Endothelial cell of umbilical vein (primary cell): ENCODE data around the gene ARHGEF19. TPM values are rescaled to one million over a fixed set of nuclear protein-coding genes. Genes with fewer than 3 reads are reported as not detected.

Experiments used
- BruUV-seq: library from RNA; stranded (reverse); fragments of 400-500 nt; replicated peaks from 2 replicates; lab custom pipeline; 2021; lab: Mats Ljungman, UMichigan
- CTCF ChIA-PET: fragments of 300-600, 350-600 bp; sonication (Branson Sonifier 250); formaldehyde crosslinking; loops from one replicate; lab custom pipeline; 2021; ENCODE audit warnings: antibody characterized with exemption, inconsistent platforms; lab: Charles Lee
- POLR2A ChIA-PET: fragments of 300-600, 350-600 bp; sonication (Branson Sonifier 250); formaldehyde crosslinking; loops from one replicate; lab custom pipeline; 2021; ENCODE audit warnings: antibody characterized with exemption, inconsistent platforms; lab: Charles Lee
- DNase-seq: peaks from one replicate; pipeline ENCODE4 v3.0.0-alpha.2; 2011; ENCODE audit warnings: low read depth, low spot score
- FAIRE-seq: peaks from 2 replicates; lab custom pipeline; 2011; peaks lifted over from hg19 to GRCh38; lab: Jason Lieb, UNC
- H2AFZ ChIP-seq: 2 replicates; pipeline ENCODE4 v1.6.0; 2012; ENCODE audit warnings: low read depth, low read length, control low read depth, inconsistent platforms
- H3K27ac ChIP-seq: 2 replicates; pipeline ENCODE4 v1.5.1; 2011; ENCODE audit warnings: low read depth, mild to moderate bottlenecking, control low read depth, low read length, moderate library complexity; ENCODE audit not compliant: insufficient read depth
- H3K27me3 ChIP-seq, 2 experiments: 2 replicates each; pipeline versions ENCODE4 v1.6.0 to v1.6.1; 2011; ENCODE audit warnings: low read length in 2 of 2, mixed read lengths in 1 of 2; ENCODE audit not compliant: control insufficient read depth in 2 of 2, insufficient read depth in 2 of 2
- H3K36me3 ChIP-seq, 2 experiments: 2 replicates in 1 of 2; 3 replicates in 1 of 2; pipeline ENCODE4 v1.5.1; 2011; ENCODE audit warnings: low read length in 2 of 2, mild to moderate bottlenecking in 1 of 2, moderate library complexity in 1 of 2; ENCODE audit not compliant: control insufficient read depth in 2 of 2, insufficient read depth in 2 of 2; ENCODE audit errors: extremely low read depth in 1 of 2
- H3K4me1 ChIP-seq: 3 replicates; pipeline ENCODE4 v1.5.1; 2011; ENCODE audit warnings: mild to moderate bottlenecking, low read length; ENCODE audit not compliant: control insufficient read depth, insufficient read depth; ENCODE audit errors: extremely low read depth
- H3K4me2 ChIP-seq: 2 replicates; pipeline ENCODE4 v1.6.1; 2011; ENCODE audit warnings: low read length, control low read depth, mixed read lengths; ENCODE audit not compliant: insufficient read depth
- H3K4me3 ChIP-seq, 3 experiments: fragments of 200-600 bp in 1 of 3; sonication (generic), shearing (Covaris generic) in 1 of 3; replicated peaks in 1 of 3; 2 replicates each; pipeline ENCODE4 v1.5.1; 2011 to 2016; ENCODE audit warnings: control low read depth in 3 of 3, low read length in 3 of 3, mild to moderate bottlenecking in 2 of 3, inconsistent platforms in 1 of 3, low read depth in 1 of 3, moderate library complexity in 1 of 3; ENCODE audit not compliant: insufficient read depth in 1 of 3
- H3K79me2 ChIP-seq: 2 replicates; pipeline ENCODE4 v1.6.0; 2012; ENCODE audit warnings: low read length, inconsistent platforms; ENCODE audit not compliant: control insufficient read depth, insufficient read depth
- H3K9ac ChIP-seq: replicated peaks from 2 replicates; pipeline ENCODE3; 2011; ENCODE audit warnings: low read length, control low read depth; ENCODE audit not compliant: insufficient read depth; ENCODE audit errors: extremely low read depth
- H3K9me1 ChIP-seq: replicated peaks from 3 replicates; pipeline ENCODE4 v1.6.0; 2011; ENCODE audit warnings: mild to moderate bottlenecking, low read length; ENCODE audit not compliant: control insufficient read depth, insufficient read depth; ENCODE audit errors: extremely low read depth
- H3K9me3 ChIP-seq: replicated peaks from 2 replicates; pipeline ENCODE4 v1.5.1; 2012; ENCODE audit warnings: low read length, inconsistent platforms; ENCODE audit not compliant: control insufficient read depth, insufficient read depth
- H4K20me1 ChIP-seq: replicated peaks from 2 replicates; pipeline ENCODE3; 2011; ENCODE audit warnings: mild to moderate bottlenecking, low read length; ENCODE audit not compliant: control insufficient read depth, insufficient read depth; ENCODE audit errors: extremely low read depth
- EZH2 ChIP-seq: IDR thresholded peaks from 2 replicates; pipeline ENCODE4 v1.6.1; 2012; ENCODE audit warnings: borderline replicate concordance, low read depth, mild to moderate bottlenecking, moderate library complexity, low read length, inconsistent platforms; ENCODE audit not compliant: severe bottlenecking
- FOS ChIP-seq: IDR thresholded peaks from 2 replicates; pipeline ENCODE4 v1.6.1; 2011; ENCODE audit warnings: mild to moderate bottlenecking, low read length, moderate library complexity, borderline replicate concordance; ENCODE audit not compliant: insufficient read depth
- GATA2 ChIP-seq: IDR thresholded peaks from 2 replicates; pipeline ENCODE4 v1.7.0; 2011; ENCODE audit warnings: low read depth, mild to moderate bottlenecking, moderate library complexity, mixed read lengths, low read length; ENCODE audit not compliant: insufficient read length, insufficient read depth
- JUN ChIP-seq: IDR thresholded peaks from 2 replicates; pipeline ENCODE4 v1.6.1; 2011; ENCODE audit warnings: borderline replicate concordance, low read depth; ENCODE audit not compliant: insufficient read length, insufficient read depth
- MYC ChIP-seq: IDR thresholded peaks from one replicate; pipeline ENCODE4 v1.6.1; 2011; ENCODE audit warnings: mild to moderate bottlenecking, low read depth, low read length
- POLR2A ChIP-seq: IDR thresholded peaks from 2 replicates; pipeline ENCODE4 v1.6.1; 2012; ENCODE audit warnings: low read depth, mild to moderate bottlenecking, control low read depth, low read length
- POLR2AphosphoS5 ChIP-seq: IDR thresholded peaks from 2 replicates; pipeline ENCODE4 v1.6.1; 2012; ENCODE audit warnings: low read depth, mild to moderate bottlenecking, control low read depth, low read length, moderate library complexity; ENCODE audit not compliant: insufficient read depth
- dilution Hi-C: fragments of 300-500 bp; cut with MboI; formaldehyde crosslinking; loops from one replicate; pipeline ENCODE4 v1.15.0; 2019; ENCODE audit warnings: low sequenced_read_pairs; ENCODE audit not compliant: extremely low pct_ligation_motif_present
- intact Hi-C: fragments of 100-400 bp; cut with micrococcal nuclease; formaldehyde crosslinking; loops from one replicate; pipeline ENCODE4 v1.10.0; 2022
- polyA plus RNA-seq, 4 experiments: library from polyadenylated mRNA; depleted of rRNA in 3 of 4; stranded (reverse) in 3 of 4; unstranded in 1 of 4; fragments of >200 nt; gene quantifications; 2 replicates each; pipeline versions ENCODE4 v1.2.1 to v1.2.3, GENCODE V29; 2011 to 2012; ENCODE audit warnings: missing spikeins in 1 of 4
- total RNA-seq: library from RNA; stranded (reverse); gene quantifications from 2 replicates; pipeline ENCODE4 v1.2.3, GENCODE V29; 2021
- TF ChIP-seq, protein P1 (sequence below), 2 donors: IDR thresholded peaks; 1 replicate in 1 of 2; 2 replicates in 1 of 2; pipeline ENCODE4 v1.5.1; 2011; ENCODE audit warnings: low read length in 2 of 2, mild to moderate bottlenecking in 2 of 2, moderate library complexity in 2 of 2, control low read depth in 1 of 2, inconsistent platforms in 1 of 2, low read depth in 1 of 2; ENCODE audit not compliant: insufficient read depth in 1 of 2; ENCODE audit errors: extremely low read depth in 1 of 2
- TF ChIP-seq, protein P2 (sequence below): IDR thresholded peaks from 2 replicates; pipeline ENCODE4 v1.6.1; 2011; ENCODE audit not compliant: insufficient read depth, insufficient read length

Gene ARHGEF19
- total and polyA plus RNA-seq, 2 donors (not counting 3 experiments of a cell fraction or from before 2014, with no cell fraction given): 6.2 to 8.0 TPM

- Histone ChIP-seq H3K4me1 (peaks cover 10% of the 10 kb centered on the region), H3K36me3 (no peaks in the 10 kb centered on the region), H3K27me3 (no peaks in the 10 kb centered on the region), H3K27ac (no peak overlapping the region), H3K79me2 (no peaks in the 10 kb centered on the region), H4K20me1 (peaks cover 2% of the 10 kb centered on the region), H2AFZ (no peak overlapping the region), H3K4me2 (no peak overlapping the region), H3K9ac (no peak overlapping the region), H3K9me1 (no peaks in the 10 kb centered on the region), H3K4me3 (no peak overlapping the region), H3K9me3 (no peaks in the 10 kb centered on the region)
- no peak for FAIRE-seq
- no peak for TF ChIP-seq GATA2
- no peak for TF ChIP-seq EZH2
- TF ChIP-seq FOS: no peak
- TF ChIP-seq, protein P1, sequence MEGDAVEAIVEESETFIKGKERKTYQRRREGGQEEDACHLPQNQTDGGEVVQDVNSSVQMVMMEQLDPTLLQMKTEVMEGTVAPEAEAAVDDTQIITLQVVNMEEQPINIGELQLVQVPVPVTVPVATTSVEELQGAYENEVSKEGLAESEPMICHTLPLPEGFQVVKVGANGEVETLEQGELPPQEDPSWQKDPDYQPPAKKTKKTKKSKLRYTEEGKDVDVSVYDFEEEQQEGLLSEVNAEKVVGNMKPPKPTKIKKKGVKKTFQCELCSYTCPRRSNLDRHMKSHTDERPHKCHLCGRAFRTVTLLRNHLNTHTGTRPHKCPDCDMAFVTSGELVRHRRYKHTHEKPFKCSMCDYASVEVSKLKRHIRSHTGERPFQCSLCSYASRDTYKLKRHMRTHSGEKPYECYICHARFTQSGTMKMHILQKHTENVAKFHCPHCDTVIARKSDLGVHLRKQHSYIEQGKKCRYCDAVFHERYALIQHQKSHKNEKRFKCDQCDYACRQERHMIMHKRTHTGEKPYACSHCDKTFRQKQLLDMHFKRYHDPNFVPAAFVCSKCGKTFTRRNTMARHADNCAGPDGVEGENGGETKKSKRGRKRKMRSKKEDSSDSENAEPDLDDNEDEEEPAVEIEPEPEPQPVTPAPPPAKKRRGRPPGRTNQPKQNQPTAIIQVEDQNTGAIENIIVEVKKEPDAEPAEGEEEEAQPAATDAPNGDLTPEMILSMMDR (IDR thresholded peaks at IDR 0.05; ENCODE audit: extremely low read depth in 1 of 2, insufficient read depth in 1 of 2, low read depth in 1 of 2, low read length in 2 of 2): no peak
- no peak for TF ChIP-seq POLR2A
- TF ChIP-seq, protein P2, sequence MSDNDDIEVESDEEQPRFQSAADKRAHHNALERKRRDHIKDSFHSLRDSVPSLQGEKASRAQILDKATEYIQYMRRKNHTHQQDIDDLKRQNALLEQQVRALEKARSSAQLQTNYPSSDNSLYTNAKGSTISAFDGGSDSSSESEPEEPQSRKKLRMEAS: no peak
- no peak for TF ChIP-seq POLR2AphosphoS5
- TF ChIP-seq MYC: no peak
- TF ChIP-seq JUN: no peak
- ChIA-PET CTCF (interaction anchor here (1.6 kb wide), 1 partner anchor 20 kb away, joined by 4 read pairs; no protein-coding TSS in a partner anchor), POLR2A (interaction anchor here (0.6 kb wide), 1 partner anchor 82 kb away, joined by 4 read pairs; no protein-coding TSS in a partner anchor)
- dilution Hi-C loops: no loop called here
- no TSS peak for BruUV-seq
- DNase-seq: no peak
- intact Hi-C loops: no loop called here
Observed at GRCh38 chr1:16262067-16262466, 49.6 kb upstream of the ARHGEF19 start.
